Stimulated activated naive CD4-positive, alpha-beta T cell (primary cell): ENCODE measurements around the gene USP4.
"Not testable (repeated sequence)": the region's sequence is repeated elsewhere in the genome, so short reads cannot be mapped to it uniquely, and the experiment has no call there.

Source experiments
- DNase-seq, 6 experiments: peaks; one replicate each; lab custom pipeline; 2025; lab: John Stamatoyannopoulos, UW

USP4 gene

DNA sequence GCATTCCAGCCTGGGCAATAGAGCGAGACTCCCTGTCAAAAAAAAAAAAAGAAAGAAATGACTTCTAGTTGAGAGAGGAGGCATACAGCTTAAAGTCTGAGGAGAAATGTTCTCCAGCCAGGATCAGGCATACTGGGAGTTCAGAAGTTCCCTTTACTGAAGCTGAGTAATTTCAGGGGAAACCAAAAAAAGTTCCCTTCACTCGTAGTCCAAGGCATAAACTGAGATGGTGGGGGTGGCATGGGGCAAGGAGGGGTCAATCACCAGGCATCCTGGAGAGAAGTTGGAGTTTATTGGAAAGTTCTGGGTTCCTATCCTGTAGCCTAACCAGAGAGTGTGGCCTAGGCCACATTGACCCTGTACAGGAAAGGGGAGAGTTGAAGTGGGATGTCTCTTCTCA is 12.4 kb upstream of the USP4 start:
- no peak for DNase-seq

DNA sequence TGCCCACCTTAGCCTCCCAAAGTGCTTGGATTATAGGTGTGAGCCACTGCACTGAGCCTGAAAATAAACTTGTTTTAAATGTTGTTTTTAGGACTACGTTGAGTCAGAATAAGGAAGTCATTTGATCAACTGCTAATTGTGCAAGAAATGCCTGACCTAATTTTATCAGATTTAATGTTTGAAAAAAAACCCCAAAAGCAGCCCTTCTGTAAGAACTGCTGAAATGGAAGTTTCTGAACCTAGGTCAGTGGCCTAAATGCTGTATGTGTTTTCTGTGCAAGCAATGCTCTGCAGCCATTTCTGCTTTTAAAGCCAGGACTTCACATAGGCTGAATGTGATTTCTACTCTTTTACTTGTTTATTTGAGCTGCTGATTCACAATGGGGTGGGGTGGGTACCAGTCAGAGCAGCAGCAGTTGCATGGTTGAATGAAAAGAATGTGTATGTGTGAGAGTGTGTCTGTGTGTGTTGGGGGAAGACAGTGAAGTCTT is 11.7 kb upstream of the USP4 start:
- no peak for DNase-seq

DNA sequence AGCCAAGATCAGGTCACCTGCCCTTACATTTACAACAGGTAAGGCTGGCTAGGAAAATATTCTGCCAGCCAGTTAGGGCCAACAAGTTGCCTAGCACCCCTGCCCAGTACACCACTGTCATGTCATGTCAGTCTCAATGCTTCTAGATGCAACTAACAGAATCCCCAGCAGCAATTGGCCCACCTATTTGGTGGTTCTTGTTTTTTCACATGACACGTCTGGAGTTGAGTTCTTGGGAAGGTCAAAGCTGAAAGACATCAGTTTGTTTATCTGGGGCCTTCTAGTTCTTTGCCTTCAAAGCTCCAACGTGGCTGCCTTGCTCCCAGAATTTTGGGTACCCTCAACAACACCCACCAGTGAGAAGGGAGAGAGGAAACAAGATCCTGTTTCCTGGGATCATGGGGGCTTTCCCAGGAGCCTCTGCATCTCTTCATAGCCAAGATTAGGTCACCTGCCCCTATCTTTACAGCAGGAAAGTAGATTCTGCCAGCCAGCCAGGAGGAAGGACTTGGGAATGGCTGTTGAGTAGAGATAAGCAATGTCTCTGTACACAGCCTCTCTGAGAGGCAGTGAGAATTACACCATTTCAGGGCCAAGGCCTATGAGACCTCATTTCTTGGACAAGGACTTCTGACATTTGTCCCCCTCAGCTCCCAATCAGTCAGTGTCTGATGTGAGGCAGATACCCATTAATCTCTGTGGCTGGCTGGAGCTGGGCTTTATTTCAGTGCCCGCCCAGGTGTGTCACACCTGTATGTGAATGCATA is 9.7 kb upstream of the USP4 start:
- DNase-seq, result no peak

DNA sequence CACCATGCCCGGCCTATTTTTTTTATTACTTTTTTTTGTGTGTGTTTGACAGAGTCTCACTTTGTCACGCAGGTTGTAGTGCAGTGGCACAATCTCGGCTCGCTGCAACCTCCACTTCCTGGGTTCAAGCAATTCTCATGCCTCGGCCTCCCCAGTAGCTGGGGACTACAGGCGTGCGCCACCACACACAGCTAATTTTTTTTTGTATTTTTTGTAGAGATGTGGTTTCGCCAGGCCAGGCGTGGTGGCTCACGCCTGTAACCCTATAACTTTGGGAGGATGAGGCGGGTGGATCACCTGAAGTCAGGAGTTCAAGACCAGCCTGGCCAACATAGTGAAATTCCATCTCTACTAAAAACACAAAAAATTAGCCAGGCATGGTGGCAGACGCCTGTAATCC is 8.5 kb upstream of the USP4 start:
- DNase-seq, result not testable (repeated sequence)

DNA sequence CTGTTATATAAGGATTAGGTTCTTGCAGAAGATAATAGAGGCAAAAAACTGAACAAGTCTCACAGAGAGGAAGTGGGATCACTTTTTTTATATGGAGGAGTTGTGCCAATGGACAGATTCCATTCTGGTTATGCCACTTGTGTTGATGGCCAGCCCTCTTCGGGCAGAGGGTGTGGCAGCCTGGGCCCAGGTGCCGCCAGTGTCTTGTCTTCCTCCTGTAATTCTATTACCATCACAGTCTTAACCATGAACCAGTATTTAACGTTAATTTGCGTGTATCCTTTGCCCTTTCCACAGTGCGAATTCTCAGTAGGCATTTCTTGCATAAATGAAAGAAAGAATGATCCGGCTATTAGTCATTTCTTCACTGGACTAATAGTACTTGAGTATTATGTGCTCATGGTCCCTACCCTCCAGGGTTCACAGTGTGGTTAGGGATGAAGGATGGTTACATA is 7.0 kb upstream of the USP4 start:
- no peak for DNase-seq

DNA sequence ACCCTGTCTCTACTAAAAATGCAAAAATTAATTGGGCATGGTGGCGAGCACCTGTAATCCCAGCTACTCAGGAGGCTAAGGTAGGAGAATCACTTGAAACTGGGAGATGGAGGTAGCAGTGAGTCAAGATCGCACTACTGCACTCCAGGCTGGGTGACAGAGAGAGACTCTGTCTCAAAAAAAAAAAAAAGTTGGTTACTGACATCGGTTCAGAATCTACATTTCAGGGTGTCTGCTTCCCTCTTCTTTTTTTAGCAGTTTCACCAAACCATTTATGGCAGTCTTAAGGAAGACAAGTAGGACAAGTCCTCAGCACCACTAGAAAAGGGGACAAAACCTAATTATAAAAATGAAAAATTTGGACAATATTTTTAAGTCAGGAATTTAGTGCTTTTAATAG is 3.3 kb upstream of the USP4 start:
- DNase-seq, result no peak

DNA sequence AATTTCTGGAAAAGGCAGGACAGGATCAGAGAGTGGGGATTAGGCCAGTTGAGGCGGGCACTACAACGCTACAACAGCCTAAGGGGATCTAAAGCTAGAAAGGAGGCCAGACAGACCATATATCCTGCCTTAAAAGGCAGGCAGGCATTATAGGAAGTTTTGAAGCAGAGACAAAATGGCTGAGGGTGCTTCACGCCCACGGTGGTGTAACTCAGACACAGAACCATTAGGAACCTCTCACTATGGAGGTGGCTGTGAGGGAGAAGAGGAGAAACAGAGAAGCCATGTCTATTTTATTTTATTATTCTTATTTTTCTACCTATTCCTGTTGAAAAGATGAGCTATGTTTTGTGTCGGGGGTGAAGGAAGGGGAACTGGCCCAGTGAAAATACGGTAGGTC is 2.1 kb upstream of the USP4 start:
- DNase-seq, result peak in 1 of 6 experiments; percentile 28

DNA sequence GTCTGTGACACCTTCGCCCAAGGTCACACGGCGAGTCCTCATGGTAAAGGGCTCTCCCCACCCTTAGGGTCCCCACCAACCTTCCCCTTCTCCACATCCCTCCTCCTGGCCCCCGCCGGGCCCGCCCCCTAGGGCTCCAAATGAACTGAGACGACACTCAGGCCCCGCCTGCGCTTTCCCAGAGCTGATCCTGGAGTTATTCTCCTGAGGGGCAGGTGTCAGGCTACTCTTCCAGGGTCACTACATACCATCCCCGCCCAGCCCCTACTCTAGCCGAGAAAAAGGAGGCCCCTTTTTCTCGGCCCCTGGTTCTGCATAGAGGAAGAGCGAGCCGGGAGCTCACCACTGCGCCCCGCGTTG is 292 bp downstream of the USP4 start:
- DNase-seq, result peak in 1 of 6 experiments; percentile 34

DNA sequence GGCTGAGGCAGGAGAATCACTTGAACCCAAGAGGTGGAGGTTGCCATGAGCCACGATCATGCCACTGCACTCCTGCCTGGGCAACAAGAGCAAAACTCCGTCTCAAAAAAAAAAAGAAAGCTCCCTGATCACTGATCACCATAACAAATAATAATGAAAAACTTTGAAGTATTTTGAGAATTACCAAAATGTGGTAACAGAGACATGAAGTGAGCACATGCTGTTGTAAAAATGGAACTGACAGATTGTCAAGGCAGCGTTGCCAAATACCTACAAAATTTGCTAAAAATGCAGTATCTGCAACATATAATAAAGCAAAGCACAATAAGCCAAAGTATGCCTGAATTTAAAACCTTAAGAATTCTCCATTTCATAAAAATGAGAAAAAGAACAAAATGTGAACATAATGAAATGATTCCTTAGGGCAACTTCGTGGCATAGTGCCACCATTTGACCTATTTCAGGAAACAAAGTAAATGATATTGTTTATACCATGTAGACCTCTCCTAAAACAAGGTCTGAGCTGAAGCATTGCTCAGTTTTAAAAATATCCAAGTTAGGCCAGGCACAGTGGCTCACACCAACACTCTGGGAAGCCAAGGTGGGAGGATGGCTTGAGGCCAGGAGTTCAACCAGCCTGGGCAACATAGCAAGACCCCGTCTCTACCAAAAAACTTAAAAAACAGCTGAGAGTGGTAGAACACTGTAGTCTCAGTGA is 5.8 kb downstream of the USP4 start:
- DNase-seq, result no peak

DNA sequence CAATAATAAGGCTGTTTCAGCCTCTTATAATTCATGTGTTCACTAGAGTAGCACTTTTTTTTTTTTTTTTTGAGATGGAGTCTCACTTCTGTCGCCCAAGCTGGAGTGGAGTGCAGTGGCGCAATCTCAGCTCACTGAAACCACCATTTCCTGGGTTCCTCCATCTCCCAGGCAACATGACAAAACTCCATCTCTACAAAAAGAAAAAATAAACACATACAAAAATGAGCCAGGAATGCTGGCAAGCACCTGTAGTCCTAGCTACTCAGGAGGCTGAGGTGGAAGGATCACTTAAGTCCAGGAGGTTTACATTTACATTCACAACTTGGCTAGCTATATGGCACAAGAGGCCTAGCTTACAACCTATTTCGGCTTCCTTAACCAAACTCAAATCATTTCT is 6.8 kb downstream of the USP4 start:
- DNase-seq, result peak in 3 of 6 experiments; percentile 35 to 40 (median 38)

DNA sequence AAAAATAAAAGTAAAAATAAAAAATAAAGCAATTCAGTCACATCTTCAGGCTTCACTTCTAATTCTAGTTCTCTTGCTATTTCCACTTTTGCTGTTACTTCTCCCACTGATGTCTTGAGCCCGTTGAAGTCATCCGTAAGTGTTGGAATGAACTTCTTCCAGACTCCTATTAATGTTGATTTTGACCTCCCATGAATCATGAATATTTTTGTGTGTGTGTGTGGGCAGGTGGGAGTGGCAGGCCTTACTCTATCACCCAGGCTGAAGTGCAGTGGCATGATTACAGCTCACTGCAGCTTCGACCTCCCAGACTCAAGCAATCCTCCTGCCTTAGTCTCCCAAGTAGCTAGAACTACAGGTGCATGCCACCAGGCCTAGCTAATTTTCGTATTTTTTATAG is 10.7 kb downstream of the USP4 start:
- no peak for DNase-seq

DNA sequence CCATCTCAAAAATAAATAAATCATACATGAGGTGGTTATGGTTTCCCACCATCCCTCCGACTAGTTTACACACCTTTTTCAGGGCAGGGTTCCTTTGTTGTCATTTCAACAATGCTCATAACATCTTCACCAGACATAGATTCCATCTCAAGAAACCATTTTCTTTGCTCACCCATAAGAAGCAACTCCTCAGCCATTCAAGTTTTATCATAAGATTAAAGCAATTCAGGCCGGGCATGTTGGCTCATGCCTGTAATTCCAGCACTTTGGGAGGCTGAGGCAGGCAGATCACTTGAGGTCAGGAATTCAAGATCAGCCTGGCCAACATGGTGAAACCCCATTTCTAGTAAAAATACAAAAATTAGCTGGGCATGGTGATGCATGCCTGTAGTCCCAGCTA is 11.5 kb downstream of the USP4 start:
- DNase-seq, result not testable (repeated sequence)

DNA sequence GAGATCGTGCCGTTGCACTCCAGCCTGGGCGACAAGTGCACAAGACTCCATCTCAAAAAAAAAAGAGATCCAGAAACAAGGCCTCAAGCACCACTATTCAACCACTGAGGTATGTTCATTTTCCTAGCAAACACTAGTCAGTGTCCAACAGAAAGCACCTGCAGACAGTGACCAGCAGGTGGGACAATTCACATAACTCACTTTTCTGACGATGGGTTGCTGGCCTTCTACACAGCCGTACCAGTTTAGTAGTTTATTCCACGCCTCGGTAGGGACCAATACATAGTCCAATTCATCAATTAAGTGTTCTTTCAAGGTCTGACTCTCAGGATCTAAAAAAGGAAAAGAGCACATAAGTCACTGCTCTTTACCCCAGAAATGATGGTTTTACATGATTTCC is 12.4 kb downstream of the USP4 start:
- DNase-seq, result no peak

DNA sequence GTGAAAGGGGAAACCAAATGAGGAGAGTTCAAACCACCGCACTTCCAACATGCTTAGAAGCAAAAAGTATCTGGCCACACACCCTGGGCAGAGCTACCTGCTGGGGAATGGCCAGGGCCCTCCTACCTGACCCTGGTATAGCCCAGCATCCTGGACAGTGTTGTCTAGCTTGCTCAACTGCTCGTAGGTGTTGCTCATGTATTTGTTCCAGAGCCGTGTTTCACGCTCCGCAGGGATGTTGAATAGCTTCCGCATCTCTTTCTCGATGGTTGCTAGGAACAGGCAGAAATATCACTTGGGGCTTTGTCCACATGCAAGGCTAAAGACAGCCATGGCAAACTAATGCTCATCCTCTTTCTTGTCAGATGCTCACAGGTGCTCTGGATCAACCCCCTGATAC is 15.1 kb downstream of the USP4 start:
- no peak for DNase-seq

DNA sequence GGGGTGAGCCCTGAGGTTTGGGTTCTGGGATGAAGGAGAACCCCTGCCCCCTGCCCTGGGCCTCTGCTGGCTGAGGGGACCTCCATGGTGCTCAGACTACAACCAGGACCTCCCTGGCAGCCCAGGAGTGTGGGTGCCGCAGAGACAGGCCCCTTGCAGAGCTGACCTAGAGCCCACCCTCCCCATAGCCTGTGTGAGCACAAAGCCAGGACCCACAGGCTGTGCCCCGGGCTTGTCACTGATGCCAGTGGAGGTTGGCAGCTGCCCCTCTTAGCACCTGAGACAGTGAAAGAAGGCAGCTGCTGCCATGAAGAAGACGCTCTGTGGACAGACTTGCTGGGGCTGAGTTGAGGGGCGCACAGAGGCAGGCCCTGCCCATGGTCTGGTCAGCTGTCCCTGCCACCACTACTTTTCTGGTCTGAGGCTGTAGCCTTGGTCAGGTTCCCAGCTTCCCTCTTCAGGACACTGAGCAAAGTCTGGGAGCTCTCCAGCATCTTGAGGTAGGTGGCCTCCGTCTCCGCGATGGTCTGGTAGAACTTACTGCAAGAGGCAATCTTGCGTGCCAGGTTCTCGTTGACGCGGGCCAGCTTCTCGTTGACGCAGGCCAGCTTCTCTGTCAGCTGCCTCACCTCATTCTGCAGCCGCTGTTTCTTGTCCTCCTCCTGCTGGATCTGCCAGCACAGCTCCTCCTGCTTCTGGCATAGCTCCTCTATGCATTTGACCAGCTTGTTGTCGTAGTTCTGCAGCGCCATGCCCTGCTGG is 23.0 kb downstream of the USP4 start:
- DNase-seq, result no peak

DNA sequence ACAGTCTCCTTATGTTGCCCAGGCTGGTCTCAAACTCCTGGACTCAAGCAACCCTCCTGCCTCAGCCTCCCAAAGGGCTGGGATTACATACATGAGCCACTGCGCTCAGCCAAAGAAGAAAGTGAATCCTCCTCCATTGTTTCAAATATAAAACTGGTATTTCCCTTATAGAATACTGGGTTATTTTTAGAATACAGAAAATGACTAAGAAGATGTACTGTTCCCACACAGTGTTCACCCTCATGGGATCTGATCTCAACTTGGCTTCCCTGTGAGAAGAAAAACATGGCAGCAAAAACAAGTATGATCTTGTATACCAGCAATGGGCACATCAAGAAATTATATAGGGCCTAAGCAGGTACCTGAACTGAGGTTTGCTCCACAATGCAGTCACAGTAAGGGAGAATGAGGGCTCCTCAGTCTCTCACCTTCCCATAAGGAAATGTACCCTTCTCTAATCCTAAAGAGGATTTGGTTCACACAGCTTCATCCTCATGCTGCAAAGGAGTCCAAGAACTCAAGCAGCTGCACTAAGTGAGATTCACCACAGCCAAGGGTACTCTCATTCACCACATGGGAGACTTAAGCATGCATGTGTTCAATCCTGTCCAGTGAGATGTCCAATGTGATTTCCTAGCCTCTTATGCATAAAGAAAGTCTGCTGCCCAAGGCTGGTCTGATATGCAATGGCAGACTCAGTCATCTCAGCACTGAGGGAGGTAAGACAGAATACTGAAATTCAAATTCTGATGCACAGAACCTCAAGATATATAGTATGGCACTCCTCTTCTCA is 25.8 kb downstream of the USP4 start:
- no peak for DNase-seq

DNA sequence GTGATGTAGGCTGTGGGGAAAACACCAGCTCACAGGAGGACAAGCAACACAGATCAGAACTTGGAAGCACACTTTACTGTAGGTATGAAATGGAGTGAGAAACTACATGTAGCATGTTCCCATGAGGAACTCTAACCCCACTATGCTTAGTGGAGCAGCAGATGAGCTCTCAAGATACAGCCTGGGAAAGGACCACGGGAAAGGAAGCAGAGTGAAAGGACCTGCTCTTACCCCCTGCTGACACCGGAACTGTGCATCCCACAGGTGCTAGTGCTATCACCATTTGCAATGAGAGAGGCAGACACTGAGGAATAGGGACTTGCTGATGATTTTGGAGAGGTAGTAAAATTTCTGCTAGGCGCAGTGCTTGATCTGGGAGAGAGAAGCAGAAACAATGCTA is 28.6 kb downstream of the USP4 start:
- DNase-seq, result no peak

DNA sequence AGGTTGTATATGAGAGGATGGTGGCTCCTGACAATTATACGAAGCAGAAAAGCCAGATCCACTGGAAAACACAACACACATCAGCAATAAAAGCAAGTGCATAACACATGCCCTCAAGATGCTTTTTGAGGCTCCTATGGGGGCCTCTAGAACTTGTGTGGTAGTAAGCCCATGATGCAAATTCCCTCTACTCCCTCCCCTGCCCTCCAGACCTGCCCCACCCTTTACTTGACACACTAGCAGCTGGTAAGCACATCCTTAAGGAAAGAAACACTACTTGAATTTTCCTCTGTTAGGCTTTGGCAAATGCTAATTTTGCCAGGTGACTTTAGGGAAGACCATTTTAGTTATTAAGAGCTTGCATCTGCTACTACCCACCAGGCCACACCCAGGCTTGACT is 29.2 kb downstream of the USP4 start:
- no peak for DNase-seq

DNA sequence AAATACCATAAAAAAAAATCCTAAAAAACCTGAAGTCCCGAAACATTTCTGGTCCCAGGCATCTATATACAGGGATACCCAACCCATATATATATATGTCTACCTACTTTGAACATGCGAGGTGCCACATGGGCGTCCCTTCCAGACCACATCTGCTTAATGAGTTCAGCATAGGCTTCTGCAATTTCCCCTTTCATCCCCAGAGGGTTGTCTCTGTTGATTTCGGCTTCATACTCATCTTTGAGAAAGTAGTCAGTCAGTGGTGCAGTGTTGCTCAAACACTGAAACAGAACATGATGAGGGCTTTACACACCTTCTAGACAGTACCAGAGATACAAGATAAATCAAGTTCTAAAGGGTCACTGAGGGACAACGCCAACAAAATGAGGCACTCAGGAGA is 34.2 kb downstream of the USP4 start:
- DNase-seq, result no peak

DNA sequence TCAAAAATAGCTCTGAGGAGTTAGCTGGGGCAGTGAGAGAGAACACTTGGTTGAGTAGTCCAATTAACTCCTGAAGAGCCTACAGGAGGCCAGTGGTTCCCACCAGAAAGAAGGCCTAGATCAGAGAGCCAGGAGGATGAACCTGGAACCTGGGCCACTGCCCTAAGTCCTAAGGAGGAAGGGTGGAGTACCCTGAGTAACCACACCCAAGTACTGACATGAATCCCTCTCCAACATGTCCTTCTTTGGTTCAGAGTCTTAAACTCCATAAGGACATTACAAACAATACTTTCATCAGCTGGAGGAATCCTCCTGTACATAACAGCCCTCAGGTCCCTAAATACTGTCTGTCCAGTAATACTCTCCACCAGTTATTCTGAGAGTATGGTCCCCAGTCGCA is 37.2 kb downstream of the USP4 start:
- DNase-seq, result no peak

DNA sequence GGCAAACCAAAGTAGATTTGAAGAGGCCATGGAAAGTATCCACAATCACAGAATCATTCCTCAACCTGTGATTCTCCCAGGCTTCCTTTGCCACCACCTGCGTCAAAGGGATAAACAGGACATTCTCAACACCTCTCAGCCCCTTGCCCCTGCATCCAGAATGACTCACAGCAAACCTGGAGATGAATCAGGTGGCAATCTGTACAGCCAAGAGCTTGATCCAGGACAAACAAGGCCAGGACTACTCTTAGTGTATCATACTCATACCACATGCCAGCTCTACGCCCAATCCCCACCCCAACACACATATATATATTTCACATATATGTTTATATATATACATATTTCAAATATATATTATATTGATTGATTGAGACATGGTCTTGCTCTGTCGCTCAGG is 39.3 kb downstream of the USP4 start:
- no peak for DNase-seq

DNA sequence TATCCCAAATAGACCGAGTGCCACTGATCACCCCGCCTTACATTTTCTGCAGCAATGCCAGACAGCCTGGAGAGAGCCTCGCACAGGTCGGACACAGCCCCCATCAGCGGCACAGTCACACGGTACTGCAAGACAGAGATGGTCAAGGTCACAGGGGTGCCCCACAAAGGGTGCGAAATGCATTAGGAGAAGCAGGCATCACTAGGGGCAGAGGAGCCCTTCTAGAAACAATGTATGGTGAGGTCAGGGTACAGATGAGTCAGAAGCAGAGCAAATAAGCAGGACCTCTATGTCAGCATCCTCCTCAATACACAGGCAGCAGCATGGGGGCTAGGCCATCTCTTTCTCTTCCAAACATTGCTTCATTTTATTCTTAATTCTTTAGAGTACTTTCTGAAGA is 41.3 kb downstream of the USP4 start:
- DNase-seq, result no peak
